ENCODE measurements around the gene SH3TC1.

Gene SH3TC1

DNA sequence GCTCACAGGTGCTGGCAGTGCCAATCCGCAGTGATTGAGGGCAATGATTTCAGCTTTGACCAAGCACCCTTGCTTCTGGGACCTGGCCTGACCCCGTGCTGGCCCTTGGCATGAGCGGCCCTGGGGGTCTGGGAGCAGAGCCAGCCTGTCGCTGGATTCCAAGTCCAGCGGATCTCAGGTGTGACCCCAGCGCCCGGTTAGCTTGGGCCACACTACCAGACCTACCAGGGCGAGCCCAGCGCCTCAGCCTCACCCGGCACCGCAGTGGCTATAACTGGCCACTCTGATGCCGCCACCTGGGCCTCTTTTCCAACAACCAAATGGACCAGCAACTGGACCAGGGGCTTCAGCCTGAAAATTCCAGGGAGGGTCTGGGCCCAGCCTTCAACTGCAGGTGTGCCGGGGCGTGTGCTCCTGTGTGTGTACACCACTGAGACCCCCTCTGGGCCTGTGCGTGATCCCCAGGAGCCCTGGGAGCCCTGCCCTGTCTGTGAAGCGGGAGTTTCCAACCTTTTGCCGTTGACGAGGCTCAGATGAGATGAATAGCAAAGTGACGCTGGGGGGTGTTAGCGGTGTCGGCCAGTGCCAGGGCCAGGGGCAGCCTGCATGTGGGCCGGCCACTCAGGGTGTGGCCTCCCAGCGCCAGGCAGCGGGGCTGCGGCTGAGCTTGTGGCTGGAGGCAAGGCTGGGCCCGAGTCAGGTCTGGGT is 658 bp downstream of the SH3TC1 start:
- no peak for DNase-seq (ENCODE audit: low read depth)

DNA sequence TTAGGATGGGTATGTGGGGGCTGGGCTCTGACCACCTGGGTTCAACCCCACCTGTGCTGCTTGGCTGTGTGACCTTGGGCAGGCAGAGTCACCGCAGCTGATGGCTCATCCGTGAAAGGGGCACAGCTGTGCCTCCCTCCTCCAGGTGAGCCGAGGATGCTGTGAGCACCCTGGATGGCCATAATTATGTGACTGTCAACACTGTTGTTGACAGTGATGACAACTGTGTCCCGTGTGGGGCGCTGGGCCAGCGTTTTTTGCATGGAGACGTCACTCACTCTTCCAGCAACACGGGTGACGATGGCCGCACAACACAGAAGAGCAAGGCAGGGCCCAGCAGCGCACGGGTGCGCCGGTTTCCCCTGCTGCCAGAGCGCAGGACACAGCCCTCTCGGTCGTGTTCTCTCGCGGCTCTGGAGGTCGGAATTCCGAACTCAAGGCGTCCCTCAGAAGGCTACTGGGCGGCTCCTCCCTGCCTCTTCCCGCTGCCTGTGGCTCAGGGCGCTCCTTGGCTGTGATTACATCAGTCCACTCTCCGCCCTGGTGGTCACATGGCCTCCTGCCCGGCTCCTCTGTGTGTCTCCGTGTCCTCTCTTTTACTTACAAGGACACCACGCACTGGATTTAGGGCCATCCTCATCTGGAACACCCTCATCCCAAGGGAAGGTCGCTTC is 1.3 kb downstream of the SH3TC1 start:
- DNase-seq (ENCODE audit: low read depth): no peak

DNA sequence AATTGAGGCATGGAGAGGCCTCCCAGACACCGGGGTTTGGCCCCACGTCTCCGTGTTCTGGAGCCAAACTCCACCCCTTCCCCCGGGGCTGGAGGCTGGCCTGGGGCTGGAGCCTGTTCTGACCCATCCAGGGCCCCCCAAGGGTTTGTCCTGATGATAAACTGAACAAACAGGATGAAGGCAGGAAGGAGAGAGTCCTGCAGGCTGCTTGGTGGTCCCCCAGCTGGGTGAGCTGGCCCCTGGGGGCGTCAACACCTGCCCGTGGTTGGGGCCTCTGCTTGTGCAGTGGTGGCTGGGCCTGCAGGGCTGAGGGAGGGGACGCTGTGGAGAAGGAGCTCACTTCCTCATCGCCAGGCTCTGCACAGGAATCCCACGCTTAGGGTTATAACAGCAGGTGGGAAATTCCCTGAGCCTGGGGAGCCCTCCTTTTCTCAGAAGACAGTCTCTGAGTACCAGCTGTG is 2.3 kb downstream of the SH3TC1 start:
- DNase-seq (ENCODE audit: low read depth): no peak

DNA sequence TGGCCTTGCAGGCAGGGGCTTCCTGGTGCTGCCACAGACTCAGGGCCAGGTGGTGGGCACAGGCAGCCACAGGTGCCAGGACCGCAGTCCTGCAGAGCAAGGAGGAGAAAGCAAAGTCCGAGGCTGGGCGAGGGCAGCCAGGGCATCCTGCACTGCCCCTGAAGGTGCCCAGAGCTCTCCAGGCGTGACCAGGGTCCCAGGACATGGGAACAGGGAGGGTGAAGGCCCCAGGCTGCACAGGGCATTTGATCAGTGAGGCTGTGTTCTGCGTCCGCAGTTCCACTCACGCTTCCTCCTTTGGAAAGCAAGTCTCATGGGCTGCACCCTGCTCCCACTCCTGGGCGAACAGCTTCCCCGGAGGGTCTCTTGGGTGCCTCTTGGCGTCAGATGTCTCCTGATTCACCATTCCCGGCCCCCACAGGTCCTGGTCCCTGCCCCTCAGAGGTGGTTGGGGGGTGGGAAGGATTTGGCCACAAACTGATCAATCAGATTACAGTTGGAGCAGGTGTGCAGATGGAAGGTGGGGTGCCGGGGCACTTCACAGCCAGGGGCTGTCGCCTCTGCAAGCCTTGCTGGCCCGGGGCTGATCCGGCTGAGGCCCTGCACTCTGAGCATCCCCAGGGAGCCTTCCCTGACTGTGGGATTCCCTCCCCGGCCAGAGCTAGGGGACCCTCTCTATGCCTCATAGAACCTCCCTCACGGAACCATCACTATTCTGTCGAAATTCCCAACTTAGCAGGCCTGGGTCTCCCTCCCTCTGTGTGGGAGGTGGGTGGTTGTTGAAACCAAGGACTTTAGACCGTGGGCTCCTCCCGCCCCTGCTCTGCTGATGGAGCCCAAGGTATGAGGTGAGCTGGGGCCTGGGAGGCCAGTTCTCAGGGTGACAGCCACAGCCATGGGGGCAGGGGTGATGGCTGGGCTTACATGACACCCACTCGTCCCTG is 3.3 kb downstream of the SH3TC1 start:
- DNase-seq (ENCODE audit: low read depth): no peak

DNA sequence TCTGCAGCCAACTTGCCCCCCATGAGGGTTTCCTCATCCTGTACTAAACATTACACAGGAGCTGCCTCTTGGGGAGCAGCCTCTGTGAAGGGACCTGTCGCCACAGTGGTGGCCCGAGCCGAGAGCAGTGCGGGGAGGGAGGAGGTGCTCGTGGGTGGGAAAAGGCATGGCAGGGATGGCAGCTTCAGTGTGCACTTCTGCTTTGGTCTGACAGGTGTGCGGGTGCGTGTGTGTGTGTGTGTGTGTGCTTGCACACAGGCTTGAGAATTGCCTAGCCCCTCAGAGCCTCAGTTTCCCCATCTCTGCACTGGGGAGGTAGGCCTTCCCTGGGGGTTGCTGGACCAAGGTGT is 3.9 kb downstream of the SH3TC1 start:
- no peak for DNase-seq (ENCODE audit: low read depth)

DNA sequence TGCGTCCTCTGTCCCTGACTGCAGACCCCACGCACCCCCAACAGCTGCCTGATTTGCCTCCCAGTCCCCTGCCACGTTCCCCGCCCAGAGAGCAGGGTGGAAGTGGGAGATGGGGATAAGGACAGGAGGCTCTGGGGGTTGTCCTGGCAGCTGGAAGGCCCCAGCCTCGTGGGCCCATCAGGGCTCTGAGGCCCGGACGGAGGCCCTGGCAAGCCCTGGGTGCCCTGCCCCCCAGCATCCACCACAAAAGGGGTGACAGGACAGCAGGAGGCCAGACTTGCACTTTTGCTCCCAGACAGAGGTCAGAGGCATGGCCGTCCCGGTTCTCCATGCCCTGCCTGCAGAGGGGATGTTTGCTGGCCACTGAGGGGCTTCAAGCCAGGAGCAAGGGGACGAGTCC is 4.7 kb downstream of the SH3TC1 start:
- no peak for DNase-seq (ENCODE audit: low read depth)

DNA sequence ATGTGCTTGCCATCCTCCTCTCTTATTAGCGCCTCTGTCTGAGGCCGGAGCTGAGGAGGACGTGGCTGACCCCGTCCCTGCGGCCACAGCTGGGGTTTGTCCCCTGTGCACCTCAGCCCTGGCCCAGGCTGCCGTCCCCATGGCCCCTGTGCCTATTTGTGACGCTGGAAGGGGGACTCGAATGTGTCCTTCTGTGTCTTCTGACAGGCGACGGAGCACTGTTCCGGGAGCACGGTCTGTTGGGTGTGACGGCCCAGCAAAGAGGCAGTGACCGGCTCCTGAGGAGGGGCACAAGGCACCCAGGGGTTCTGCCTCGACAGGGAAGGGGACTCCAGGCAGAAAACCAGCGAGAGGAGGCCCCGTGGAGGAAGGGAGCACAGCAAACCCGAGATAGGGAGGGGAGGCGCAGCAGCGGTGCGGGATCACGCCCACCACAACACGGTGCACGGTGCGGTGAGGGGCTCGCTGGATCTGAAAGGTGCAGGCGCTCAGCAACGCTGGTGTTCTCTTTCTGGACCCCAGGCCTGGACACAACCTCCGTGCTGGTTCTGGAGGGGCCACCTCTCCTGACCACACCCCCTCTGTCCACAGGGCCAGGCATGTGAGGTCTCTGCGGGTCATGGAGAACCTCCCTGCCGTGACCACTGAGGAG is 5.6 kb downstream of the SH3TC1 start:
- no peak for DNase-seq (ENCODE audit: low read depth)

DNA sequence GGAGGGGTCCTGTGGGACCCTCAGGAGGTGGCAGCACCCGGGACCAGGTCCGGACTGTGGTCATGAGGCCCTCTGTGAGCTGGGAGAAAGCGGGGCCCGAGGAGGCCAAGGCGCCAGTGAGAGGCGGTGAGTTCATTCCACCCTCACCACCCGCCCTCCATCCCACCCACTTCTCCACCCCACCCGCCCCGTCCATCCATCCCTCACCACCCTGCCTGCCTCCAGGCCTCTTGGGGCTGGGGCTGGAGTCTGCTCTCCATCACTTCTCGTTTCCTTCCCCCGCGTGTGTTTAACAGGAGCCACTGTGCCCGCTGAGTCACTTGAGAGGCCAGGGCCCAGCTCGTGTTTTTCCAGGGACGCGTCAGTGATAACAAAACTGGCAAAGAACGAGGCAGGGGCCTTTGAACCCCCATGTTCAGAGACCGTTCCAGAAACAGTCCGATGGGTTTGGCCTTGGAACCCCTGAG is 6.2 kb downstream of the SH3TC1 start:
- DNase-seq (ENCODE audit: low read depth): no peak

DNA sequence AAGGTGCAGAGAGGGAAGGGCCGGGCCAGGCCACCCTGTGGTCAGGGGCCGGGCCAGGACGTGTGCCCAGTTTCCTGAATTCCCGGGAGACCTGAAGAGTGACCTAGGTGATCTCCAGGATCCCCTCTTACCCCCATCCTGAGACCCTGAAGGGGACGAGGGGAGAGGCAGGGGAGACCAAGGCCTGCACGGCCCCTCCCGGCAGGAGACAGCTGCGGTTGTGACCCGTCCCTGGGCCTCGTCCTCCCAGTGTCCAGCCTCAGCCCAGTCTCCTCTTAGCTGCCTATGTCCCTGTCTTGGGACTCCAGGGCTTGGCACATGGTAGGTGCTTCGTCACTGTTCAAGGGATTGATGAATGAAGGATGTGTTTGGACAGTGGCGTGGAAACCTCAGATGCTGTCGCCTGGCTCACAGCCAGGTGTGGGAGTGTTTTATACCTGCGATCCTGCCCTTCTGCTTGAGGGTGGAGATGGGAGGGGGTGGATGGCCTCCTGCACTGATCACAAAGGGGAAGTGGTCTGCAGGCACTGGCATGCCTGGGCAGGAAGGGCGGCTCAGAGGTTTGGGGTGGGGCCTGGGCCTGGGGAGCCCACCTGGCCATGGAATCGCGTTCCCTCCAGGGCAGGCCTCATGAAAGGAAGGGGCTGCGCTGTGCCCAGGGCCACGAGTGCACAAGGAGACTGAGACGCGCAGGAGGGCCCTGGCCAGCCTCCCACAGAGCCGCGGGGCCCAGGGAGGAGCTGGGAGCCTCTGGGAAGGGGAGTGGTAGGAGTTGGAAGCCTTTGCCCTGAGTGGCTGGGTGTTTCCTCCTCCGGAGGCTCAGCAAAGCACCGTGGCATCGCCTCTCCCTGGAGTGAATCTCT is 6.9 kb downstream of the SH3TC1 start:
- DNase-seq (ENCODE audit: low read depth): no peak

DNA sequence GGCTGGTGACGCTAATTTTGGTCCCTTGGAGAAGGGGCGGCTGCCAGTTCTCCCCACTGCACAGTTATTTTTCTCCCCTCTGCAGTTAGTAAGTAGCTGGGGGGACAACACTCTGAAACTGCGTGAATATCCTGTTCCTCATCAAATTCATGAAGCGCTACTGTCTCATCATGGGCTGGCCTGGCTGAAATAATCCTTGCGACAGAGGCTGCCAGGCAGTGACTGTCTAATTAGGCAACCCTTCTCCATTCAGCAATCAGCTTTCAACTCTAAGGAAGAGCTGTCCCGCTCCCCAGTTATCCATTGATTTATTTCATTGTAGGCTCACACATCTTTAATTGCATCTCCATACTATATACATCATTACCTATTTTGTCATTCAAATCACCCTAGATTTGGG is 8.2 kb downstream of the SH3TC1 start:
- no peak for DNase-seq (ENCODE audit: low read depth)

DNA sequence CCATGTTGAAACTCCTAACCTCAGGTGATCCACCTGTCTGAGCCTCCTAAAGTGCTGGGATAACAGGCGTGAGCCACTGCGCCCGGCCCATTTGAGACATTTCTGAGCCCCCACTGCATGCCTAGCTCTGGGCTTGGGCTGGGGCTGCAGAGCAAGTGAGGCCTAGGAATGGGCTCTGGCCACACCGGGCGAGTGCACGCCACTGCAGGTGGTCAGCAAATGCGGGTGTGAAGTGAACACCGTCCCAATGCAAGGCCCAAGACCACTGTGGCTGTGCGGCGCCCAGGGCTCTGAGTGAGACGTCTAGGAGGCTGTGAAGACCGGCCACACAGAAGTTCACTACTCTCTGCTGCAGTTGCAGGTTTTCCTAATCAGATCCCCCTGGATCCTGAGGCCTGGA is 9.5 kb downstream of the SH3TC1 start:
- no peak for DNase-seq (ENCODE audit: low read depth)

DNA sequence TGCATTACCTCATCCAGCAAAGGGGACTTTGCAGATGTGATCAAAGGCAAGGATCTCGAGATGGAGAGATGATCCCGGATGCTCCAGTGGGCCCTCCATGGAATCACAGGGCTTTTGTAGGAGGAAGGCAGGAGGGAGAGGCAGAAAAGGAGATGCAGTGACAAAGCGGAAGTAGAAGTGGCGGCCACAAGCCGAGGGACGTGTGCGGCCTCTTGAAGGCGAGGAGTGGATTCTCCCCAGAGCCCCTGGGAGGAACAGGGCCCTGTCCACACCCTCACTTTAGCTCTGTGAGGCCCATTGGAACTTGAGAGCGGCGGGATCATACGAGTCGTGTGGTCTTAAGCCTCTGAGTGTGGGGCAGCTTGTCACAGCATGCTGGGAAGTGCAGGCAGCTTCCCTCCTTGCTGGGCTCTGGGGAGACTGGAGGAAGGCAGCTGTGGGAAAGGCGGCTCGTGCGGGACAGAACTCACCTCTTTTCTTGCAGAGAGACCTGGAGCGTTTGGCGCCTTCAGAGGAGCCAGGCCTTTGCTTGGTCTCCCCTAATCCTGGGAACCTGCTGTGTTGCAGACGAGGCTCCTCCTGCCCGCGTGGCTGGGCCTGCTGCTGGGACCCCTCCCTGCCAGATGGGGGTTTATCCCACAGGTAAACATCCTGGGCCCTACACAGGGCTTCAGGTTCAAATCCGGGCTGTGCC is 10.2 kb downstream of the SH3TC1 start:
- no peak for DNase-seq (ENCODE audit: low read depth)

DNA sequence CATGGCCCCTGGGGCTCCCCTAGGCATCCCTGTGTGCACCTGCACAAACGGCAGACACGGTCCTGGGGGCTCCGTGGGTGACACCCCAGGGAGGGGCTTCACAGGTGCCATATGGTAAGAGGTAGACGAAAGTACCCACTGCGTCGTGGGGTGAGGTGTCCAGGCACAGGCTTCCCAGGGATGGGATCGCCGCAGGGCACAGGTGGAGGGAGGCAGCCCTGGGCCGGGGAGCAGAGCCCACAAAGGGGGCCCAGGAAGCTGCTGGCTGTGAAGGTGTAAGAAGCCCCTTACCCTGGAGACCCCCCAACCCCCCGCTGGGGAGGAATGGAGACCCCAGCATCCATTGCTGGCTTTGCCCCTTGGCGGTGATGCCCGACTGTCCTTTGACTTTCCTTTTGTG is 10.9 kb downstream of the SH3TC1 start:
- no peak for DNase-seq (ENCODE audit: low read depth)

DNA sequence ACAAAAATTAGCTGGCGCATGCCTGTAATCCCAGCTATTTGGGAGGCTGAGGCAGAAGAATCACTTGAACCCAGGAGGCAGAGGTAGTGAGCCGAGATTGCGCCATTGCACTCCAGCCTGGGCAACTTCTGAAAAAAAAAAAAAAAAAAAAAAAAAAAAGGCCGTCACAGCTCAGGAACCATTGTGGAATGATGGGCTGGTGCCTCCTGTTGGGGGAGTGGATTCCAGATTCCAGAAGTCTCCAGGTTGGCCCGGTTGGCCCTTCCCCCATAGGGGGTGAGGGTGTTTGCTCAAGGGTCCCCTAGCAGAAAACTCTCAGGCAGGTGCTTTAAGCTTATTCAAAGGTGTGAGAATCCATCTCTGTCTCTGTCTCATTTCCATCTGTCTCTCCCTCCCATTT is 11.5 kb downstream of the SH3TC1 start:
- no peak for DNase-seq (ENCODE audit: low read depth)

DNA sequence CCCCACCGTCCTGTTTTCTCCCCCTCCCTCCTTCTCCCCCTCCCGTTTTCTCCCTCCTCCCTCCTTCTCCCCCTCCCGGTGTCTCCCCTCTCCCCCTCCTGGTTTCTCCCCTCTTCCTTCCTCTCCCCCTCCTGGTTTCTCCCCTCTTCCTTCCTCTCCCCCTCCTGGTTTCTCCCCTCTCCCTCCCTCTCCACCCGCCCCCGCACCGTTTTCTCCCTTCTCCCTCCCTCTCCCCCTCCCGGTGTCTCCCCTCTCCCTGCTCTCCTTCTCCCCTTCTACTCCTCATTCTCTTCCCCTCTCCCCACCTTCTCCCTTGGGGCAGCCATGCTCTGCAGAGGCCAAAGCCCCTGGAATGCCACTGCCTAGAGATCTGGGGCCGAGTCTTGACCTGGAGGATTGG is 12.2 kb downstream of the SH3TC1 start:
- DNase-seq (ENCODE audit: low read depth): no peak

DNA sequence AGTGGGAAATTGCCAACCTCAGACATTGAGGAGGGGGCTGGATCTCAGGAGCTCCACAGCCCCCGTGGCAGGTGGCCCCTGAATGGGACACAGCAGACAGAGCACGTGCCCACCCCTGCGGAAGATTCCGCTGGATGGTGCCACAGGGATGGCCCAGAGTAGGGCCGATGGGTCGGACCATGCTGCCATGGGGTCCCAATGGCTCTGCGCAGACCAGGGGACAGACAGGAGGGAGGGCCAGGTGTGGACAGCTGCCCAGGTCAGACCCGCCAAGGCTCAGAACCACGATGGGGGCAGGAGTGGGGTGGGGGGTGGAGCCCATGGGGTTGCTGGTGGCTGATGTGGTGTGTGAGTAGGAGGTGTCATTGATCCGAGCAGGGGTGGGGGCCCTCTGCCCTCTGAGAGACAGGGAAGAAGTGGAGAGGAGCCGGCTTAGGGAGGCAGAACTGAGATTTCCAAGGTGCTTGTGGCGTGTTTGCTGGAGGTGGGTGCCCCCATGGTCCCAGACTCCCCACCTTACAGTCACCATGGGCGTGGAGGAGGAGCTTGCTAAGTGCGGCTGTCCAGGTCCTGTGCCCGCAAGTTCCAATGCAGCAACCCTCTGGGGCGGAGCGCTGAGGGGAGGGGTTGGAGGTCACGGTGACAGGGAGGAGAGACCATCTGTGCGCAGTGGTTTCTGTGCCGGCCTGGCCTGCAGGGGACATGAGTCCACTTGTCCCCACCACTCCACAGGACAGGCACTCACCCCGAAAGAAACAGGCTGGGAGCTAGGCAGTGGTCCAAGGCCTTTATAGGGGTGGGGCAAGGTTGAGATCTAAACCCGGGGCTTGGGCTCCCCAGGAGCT is 12.9 kb downstream of the SH3TC1 start:
- DNase-seq (ENCODE audit: low read depth): no peak

DNA sequence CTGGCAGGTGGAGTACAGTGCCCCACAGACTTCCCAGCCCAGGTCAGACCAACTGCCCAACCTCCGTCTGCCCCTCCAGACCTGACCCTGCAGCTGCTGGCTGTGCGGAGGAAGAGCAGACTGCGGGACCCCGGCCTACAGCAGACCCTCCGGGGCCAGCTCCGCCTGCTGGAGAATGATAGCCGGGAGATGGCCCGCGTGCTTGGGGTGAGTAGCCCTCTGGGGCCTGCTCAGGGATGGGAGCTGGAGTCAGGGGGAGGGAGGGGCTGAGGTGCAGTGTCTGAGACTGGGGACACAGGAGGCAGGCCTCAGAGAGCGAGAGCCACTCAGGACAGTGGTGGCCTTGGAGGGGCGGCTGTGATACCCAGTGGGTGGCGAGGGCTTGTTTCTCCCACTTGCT is 13.5 kb downstream of the SH3TC1 start:
- DNase-seq (ENCODE audit: low read depth): no peak

DNA sequence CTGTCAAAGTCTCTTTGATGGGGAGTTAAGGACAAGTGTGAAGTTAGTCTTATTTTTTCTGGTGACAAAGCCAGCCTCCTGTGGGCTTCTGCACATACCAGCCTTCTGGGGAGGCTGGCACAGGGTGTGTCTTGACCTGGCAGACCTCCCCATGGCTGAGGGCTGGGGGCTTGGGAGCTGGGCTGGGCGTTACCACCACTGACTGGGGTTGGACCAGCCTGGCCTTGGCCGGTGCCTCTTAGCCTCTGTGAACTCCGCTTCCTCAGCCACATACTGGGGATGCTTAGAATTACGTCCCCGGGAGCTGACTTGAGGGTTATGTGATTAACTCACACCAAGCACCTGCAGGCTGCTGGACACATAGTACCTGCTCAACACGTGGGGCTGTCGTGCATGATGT is 14.0 kb downstream of the SH3TC1 start:
- DNase-seq (ENCODE audit: low read depth): no peak

DNA sequence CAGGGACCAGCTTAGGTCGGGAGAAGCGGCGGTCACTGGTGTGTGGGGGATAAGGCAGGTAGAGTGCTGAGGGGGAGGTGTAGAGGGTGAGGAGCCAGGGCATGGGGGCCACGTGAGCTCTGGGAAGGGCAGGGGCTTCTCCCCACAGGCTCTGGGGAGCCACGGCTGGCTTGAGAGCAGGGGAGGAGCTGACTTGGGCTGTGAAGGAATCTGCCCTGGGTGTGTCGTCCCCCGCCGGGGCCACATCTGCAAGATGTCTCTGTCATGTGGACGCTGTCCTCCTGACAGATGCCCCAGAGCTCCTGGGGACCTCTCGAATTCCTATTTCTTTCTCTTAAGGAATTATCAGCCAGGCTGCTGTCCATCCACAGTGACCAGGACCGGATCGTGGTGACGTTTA is 15.0 kb downstream of the SH3TC1 start:
- no peak for DNase-seq (ENCODE audit: low read depth)

DNA sequence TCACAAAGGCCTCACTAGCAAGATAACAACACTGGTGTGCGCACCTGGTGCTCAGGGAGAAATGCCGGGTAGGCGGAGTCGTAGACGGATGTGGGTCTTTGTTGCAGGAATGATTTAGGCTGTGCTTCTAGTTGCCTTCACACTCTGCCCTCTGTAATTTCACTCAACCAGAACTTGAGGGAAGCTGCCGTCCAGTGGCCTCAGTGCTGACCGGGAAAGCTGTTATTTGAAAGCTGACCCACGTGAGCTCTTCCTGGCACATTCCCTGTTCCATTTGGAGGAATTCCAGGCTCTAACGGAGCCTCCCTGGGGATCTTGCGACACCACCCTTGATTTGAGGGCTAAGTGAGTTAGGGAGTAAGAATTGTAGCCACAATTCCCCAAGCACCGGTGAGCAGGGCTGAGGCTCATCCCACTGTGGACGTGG is 15.9 kb downstream of the SH3TC1 start:
- no peak for DNase-seq (ENCODE audit: low read depth)
